SU-DHL-6 (cell line): ENCODE measurements around the gene NME9.

Source experiments
- CTCF ChIP-seq: fragments of 200-600 bp; sonication (generic); IDR thresholded peaks from one replicate; pipeline ENCODE4 v1.5.1; 2017; ENCODE audit warnings: antibody characterized with exemption, mild to moderate bottlenecking, low read length, moderate library complexity; ENCODE audit not compliant: insufficient read depth, poor library complexity, severe bottlenecking
- EZH2phosphoT487 ChIP-seq: fragments of 200-600 bp; sonication (generic), shearing (Covaris generic); conservative IDR thresholded peaks from 2 replicates; pipeline ENCODE4 v1.6.1; 2018; ENCODE audit warnings: mild to moderate bottlenecking, antibody characterized with exemption, low read length, moderate library complexity, mixed read lengths

GRCh38 chr3:138349926-138350665, 20.4 kb upstream of the NME9 start:
- no peak for TF ChIP-seq CTCF
- TF ChIP-seq EZH2phosphoT487: no peak
